ENCODE measurements around the gene H3-3A. TPM values are rescaled to one million over a fixed set of nuclear protein-coding genes. Genes with fewer than 3 reads are reported as not detected.

Gene H3-3A
- total RNA-seq, 6 donors from 2014 or later: 148 to 453 (median 419) TPM

- no peaks in the 10 kb centered on the region for H3K4me1 ChIP-seq
- no peak for TF ChIP-seq POLR2AphosphoS5 (IDR thresholded peaks at IDR 0.05)
Observed at GRCh38 chr1:226092965-226093364, 30.4 kb downstream of the H3-3A start.

DNA sequence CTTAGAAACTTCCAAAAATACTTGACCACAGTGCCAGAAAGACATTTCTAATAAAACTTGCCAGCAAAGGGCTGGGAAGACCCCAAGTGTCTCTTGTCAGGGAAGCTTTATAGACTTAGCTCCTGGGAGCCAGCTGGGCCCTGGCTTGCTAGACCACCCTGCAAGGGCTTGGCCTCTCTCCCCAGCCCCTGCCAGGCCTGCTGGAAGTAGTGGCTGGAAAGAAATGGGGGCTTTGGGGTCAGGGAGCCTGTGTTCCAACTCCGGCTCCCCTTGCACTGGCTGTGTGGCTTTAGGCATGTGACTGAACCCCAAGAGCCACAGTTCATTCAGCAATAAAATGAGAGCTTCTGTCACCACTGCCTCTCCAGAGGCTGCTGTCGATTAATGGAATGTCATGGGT is 31.1 kb downstream of the H3-3A start:
- no peaks in the 10 kb centered on the region for H3K9me3 ChIP-seq
- ATAC-seq (ENCODE audit: low FRiP score in 2 of 2): no peak
- TF ChIP-seq POLR2AphosphoS5 (IDR thresholded peaks at IDR 0.05) (no peak), CTCF (IDR thresholded peaks at IDR 0.05) (no peak)
- DNase-seq: no peak
- 85 to 97% methylated on average over 2 of the region's 2 CpGs for whole genome bisulfite sequencing, 2 donors
- no peak overlapping the region for H3K27ac ChIP-seq
- no peak overlapping the region for H3K4me3 ChIP-seq
- no peaks in the 10 kb centered on the region for H3K36me3 ChIP-seq
- no peaks in the 10 kb centered on the region for H3K4me1 ChIP-seq
- H3K27me3 ChIP-seq: no peaks in the 10 kb centered on the region

More at GRCh38 chr1:226092965-226093364, 30.4 kb downstream of the H3-3A start:
- Histone ChIP-seq H3K27me3 (no peaks in the 10 kb centered on the region), H3K27ac (no peak overlapping the region), H3K36me3 (no peaks in the 10 kb centered on the region), H3K4me3 (no peak overlapping the region), H3K9me3 (no peaks in the 10 kb centered on the region)
- ATAC-seq (ENCODE audit: low FRiP score in 2 of 2) (no peak), DNase-seq (no peak)
- 62 to 63% methylated on average over 3 of the region's 3 CpGs for WGBS, 2 donors

- no peak overlapping the region for H3K27ac ChIP-seq
- H3K4me1 ChIP-seq: no peaks in the 10 kb centered on the region
- no peaks in the 10 kb centered on the region for H3K36me3 ChIP-seq
- no peaks in the 10 kb centered on the region for H3K27me3 ChIP-seq
- ATAC-seq (ENCODE audit: low FRiP score in 2 of 2) (no peak), DNase-seq (no peak)
- no peak overlapping the region for H3K4me3 ChIP-seq
- TF ChIP-seq EP300 (IDR thresholded peaks at IDR 0.05): no peak
- no peak for TF ChIP-seq CTCF (IDR thresholded peaks at IDR 0.05)
- TF ChIP-seq POLR2AphosphoS5 (IDR thresholded peaks at IDR 0.05): no peak
- TF ChIP-seq POLR2A (IDR thresholded peaks at IDR 0.05): no peak
- H3K9me3 ChIP-seq: no peaks in the 10 kb centered on the region
- 73% methylated on average over 1 of the region's 1 CpG; no CpG with 5 or more reads in 1 of the 2 donors for WGBS, 2 donors
Observed at GRCh38 chr1:226094451-226094850, 31.9 kb downstream of the H3-3A start.

- Histone ChIP-seq H3K4me3 (no peak overlapping the region), H3K36me3 (no peaks in the 10 kb centered on the region), H3K9me3 (no peaks in the 10 kb centered on the region), H3K4me1 (peaks cover 0 to 6% (median 5%) of the 10 kb centered on the region in 4 donors), H3K27ac (no peak overlapping the region), H3K27me3 (no peaks in the 10 kb centered on the region)
- WGBS, 2 donors: 90 to 95% methylated on average over 2 of the region's 2 CpGs
- ATAC-seq (ENCODE audit: low FRiP score in 2 of 2) (no peak), DNase-seq (no peak)
- no peak for TF ChIP-seq POLR2A (IDR thresholded peaks at IDR 0.05)
- TF ChIP-seq POLR2AphosphoS5 (IDR thresholded peaks at IDR 0.05): no peak
- no peak for TF ChIP-seq EP300 (IDR thresholded peaks at IDR 0.05)
- TF ChIP-seq CTCF (IDR thresholded peaks at IDR 0.05): no peak
Observed at GRCh38 chr1:226095286-226095685, 32.8 kb downstream of the H3-3A start.

DNA sequence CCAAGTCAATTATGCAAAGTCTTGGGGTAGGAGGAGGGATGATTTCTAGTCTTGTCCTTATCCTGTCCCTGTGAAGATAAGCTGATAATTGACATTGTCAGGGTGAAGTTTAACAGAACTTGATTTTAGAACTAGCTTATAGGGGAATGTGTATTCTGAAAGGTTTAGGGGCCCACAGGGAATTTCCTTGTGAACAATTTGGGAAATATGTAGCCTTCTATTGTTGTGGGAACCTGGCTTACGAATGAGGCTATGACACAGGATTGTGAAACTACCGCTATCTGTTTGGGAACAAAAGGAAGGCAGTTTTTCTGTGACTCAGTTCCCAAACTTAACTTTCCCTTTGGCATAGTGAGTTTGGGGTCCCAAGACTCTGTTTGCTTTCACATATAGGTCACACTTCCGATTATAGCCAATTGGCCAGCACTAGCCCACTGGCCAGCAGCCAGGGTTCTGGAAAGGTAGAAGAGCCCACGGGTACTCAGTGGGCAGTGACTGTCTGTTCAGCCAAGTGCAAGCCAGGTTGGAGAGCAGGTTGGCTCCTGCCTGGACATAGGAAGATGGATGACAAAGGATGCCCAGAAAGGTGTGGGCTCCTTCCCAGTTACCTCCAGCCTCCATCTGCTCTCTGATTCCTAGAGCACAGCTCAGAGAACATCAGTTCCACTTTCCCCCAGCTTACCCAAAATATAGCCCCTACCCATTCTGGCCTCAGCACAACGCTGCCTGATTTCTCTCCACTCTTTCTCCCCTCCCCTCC is 35.5 kb downstream of the H3-3A start:
- ATAC-seq (ENCODE audit: low FRiP score in 2 of 2): no peak

More for the DNA sequence above, 35.5 kb downstream of the H3-3A start:
- no peaks in the 10 kb centered on the region for H3K36me3 ChIP-seq
- no peak for DNase-seq
- no peak overlapping the region for H3K4me3 ChIP-seq
- peaks cover 3 to 13% (median 10%) of the 10 kb centered on the region in 4 donors for H3K4me1 ChIP-seq
- no peak overlapping the region for H3K27ac ChIP-seq
- TF ChIP-seq EP300 (IDR thresholded peaks at IDR 0.05) (no peak), CTCF (IDR thresholded peaks at IDR 0.05) (no peak), POLR2A (IDR thresholded peaks at IDR 0.05) (no peak), POLR2AphosphoS5 (IDR thresholded peaks at IDR 0.05) (no peak)
- no peaks in the 10 kb centered on the region for H3K9me3 ChIP-seq
- WGBS, 2 donors: 75 to 84% methylated on average over 5 of the region's 5 CpGs
- no peaks in the 10 kb centered on the region for H3K27me3 ChIP-seq

Data from upper lobe of left lung (tissue), 6 donors.